GM12878 (cell line): ENCODE results near the gene PARM1.

Experiments used
- CTCF ChIP-seq, 3 experiments: IDR thresholded peaks in 2 of 3; conservative IDR thresholded peaks in 1 of 3; 2 replicates each; pipeline ENCODE4 v1.5.1; 2011; ENCODE audit warnings: low read depth in 3 of 3, low read length in 3 of 3, mild to moderate bottlenecking in 3 of 3, control low read depth in 2 of 3, moderate library complexity in 2 of 3, inconsistent platforms in 1 of 3, mixed read lengths in 1 of 3; ENCODE audit not compliant: control insufficient read depth in 2 of 3, insufficient read depth in 1 of 3; ENCODE audit errors: extremely low read depth in 1 of 3
- EZH2 ChIP-seq: IDR thresholded peaks from 2 replicates; pipeline ENCODE4 v1.6.1; 2012; ENCODE audit warnings: low read depth, mild to moderate bottlenecking, control low read depth, inconsistent platforms, low read length, borderline replicate concordance; ENCODE audit not compliant: control insufficient read depth
- POU2F2 ChIP-seq: IDR thresholded peaks from 3 replicates; pipeline ENCODE4 v1.6.1; 2011; ENCODE audit warnings: low read depth, mild to moderate bottlenecking, low read length, borderline replicate concordance

- TF ChIP-seq CTCF (IDR thresholded peaks at IDR 0.05 in 2 of 3, conservative IDR thresholded peaks at IDR 0.05 in 1 of 3; ENCODE audit: control insufficient read depth in 2 of 3, extremely low read depth in 1 of 3, insufficient read depth in 1 of 3, low read depth in 3 of 3, low read length in 3 of 3) (no peak), EZH2 (no peak), POU2F2 (no peak)
These were observed 118.5 kb downstream of the PARM1 start for GRCh38 chr4:75051431-75051830.
